HL-60 (cell line): ENCODE data around the gene ATF2.

Experiments
- CTCF ChIP-seq: IDR thresholded peaks from one replicate; pipeline ENCODE4 v1.5.1; 2011; ENCODE audit warnings: low read length, control low read depth, inconsistent platforms; ENCODE audit not compliant: insufficient read depth
- GABPA ChIP-seq: IDR thresholded peaks from 2 replicates; pipeline ENCODE4 v1.6.1; 2012; ENCODE audit warnings: low read depth
- POLR2AphosphoS5 ChIP-seq: IDR thresholded peaks from 2 replicates; pipeline ENCODE4 v1.6.1; 2012; ENCODE audit warnings: low read depth
- REST ChIP-seq: IDR thresholded peaks from 2 replicates; pipeline ENCODE4 v1.6.1; 2012; ENCODE audit warnings: low read depth; ENCODE audit not compliant: insufficient replicate concordance
- SPI1 ChIP-seq: IDR thresholded peaks from 2 replicates; pipeline ENCODE4 v1.6.1; 2012; ENCODE audit warnings: low read depth, mild to moderate bottlenecking, borderline replicate concordance

GRCh38 chr2:175068534-175068933 lies 99.5 kb downstream of the ATF2 start:
- TF ChIP-seq POLR2AphosphoS5, result no peak
- no peak for TF ChIP-seq CTCF
- no peak for TF ChIP-seq REST
- no peak for TF ChIP-seq SPI1
- TF ChIP-seq GABPA, result no peak
